Keratinocyte (primary cell): Measurements from ENCODE around the gene MYO19. TPM values are rescaled to one million over a fixed set of nuclear protein-coding genes. Genes with fewer than 3 reads are reported as not detected.

ENCODE experiments used
- DNase-seq: peaks from one replicate; pipeline ENCODE4 v3.0.0-alpha.2; 2011; ENCODE audit warnings: low read depth, missing footprints, low spot score
- FAIRE-seq: peaks from 2 replicates; lab custom pipeline; 2011; peaks lifted over from hg19 to GRCh38; lab: Jason Lieb, UNC
- H2AFZ ChIP-seq: 2 replicates; pipeline ENCODE4 v1.6.0; 2012; ENCODE audit warnings: low read length, control low read depth, inconsistent platforms; ENCODE audit not compliant: control insufficient read depth
- H3K27ac ChIP-seq: 2 replicates; pipeline ENCODE4 v1.5.1; 2011; ENCODE audit warnings: low read length; ENCODE audit not compliant: control insufficient read depth, insufficient read depth
- H3K27me3 ChIP-seq: 3 replicates; pipeline ENCODE4 v1.6.0; 2011; ENCODE audit warnings: low read length; ENCODE audit not compliant: control insufficient read depth, insufficient read depth; ENCODE audit errors: extremely low read depth
- H3K36me3 ChIP-seq, 2 experiments: 2 replicates in 1 of 2; 3 replicates in 1 of 2; pipeline ENCODE4 v1.5.1; 2011; ENCODE audit warnings: low read length in 2 of 2, mild to moderate bottlenecking in 1 of 2; ENCODE audit not compliant: control insufficient read depth in 2 of 2, insufficient read depth in 2 of 2; ENCODE audit errors: extremely low read depth in 1 of 2
- H3K4me1 ChIP-seq: 3 replicates; pipeline ENCODE4 v1.5.1; 2011; ENCODE audit warnings: low read length; ENCODE audit not compliant: control insufficient read depth, insufficient read depth; ENCODE audit errors: extremely low read depth
- H3K4me2 ChIP-seq: 3 replicates; pipeline ENCODE4 v1.6.0; 2011; ENCODE audit warnings: low read depth, low read length; ENCODE audit not compliant: control insufficient read depth, insufficient read depth; ENCODE audit errors: extremely low read depth
- H3K4me3 ChIP-seq, 3 experiments: fragments of 200-600 bp in 1 of 3; sonication (generic) in 1 of 3; 2 replicates in 2 of 3; 3 replicates in 1 of 3; pipeline ENCODE4 v1.5.1; 2011 to 2016; ENCODE audit warnings: low read length in 3 of 3, mild to moderate bottlenecking in 3 of 3, control low read depth in 2 of 3, inconsistent platforms in 1 of 3, low read depth in 1 of 3, mixed read lengths in 1 of 3, mixed run types in 1 of 3, moderate library complexity in 1 of 3; ENCODE audit not compliant: control insufficient read depth in 2 of 3, insufficient read depth in 2 of 3; ENCODE audit errors: extremely low read depth in 1 of 3
- H3K79me2 ChIP-seq: 2 replicates; pipeline ENCODE4 v1.6.0; 2012; ENCODE audit warnings: low read length; ENCODE audit not compliant: control insufficient read depth, insufficient read depth
- H3K9ac ChIP-seq: 3 replicates; pipeline ENCODE4 v1.6.0; 2011; ENCODE audit warnings: low read length; ENCODE audit not compliant: control insufficient read depth, insufficient read depth; ENCODE audit errors: extremely low read depth
- H3K9me1 ChIP-seq: 3 replicates; pipeline ENCODE4 v1.6.0; 2011; ENCODE audit warnings: low read length; ENCODE audit not compliant: control insufficient read depth, insufficient read depth; ENCODE audit errors: extremely low read depth
- H3K9me3 ChIP-seq: 2 replicates; pipeline ENCODE4 v1.5.1; 2012; ENCODE audit warnings: low read depth, low read length; ENCODE audit not compliant: control insufficient read depth
- H4K20me1 ChIP-seq: 3 replicates; pipeline ENCODE4 v1.6.0; 2011; ENCODE audit warnings: low read length; ENCODE audit not compliant: control insufficient read depth, insufficient read depth; ENCODE audit errors: extremely low read depth
- CTCF ChIP-seq, 3 experiments: IDR thresholded peaks in 1 of 3; conservative IDR thresholded peaks in 1 of 3; optimal IDR thresholded peaks in 1 of 3; 2 replicates in 2 of 3; 3 replicates in 1 of 3; pipeline versions ENCODE3 to v1.5.1; 2011; ENCODE audit warnings: low read length in 3 of 3, mild to moderate bottlenecking in 3 of 3, moderate library complexity in 2 of 3, control low read depth in 1 of 3, inconsistent platforms in 1 of 3; ENCODE audit not compliant: insufficient read depth in 2 of 3; ENCODE audit errors: extremely low read depth in 1 of 3
- EZH2 ChIP-seq: IDR thresholded peaks from one replicate; pipeline ENCODE4 v1.6.1; 2012; ENCODE audit warnings: inconsistent platforms, mild to moderate bottlenecking, low read length, moderate library complexity
- dilution Hi-C: fragments of 300-500 bp; cut with MboI; formaldehyde crosslinking; loops from one replicate; pipeline ENCODE4 v1.7.0; 2020; ENCODE audit warnings: low sequenced_read_pairs; ENCODE audit not compliant: extremely low pct_ligation_motif_present
- polyA plus RNA-seq, 5 experiments: library from polyadenylated mRNA; depleted of rRNA in 3 of 5; stranded (reverse) in 3 of 5; stranded (forward) in 1 of 5; unstranded in 1 of 5; fragments of >200 nt; gene quantifications; 1 replicate in 1 of 5; 2 replicates in 3 of 5; 3 replicates in 1 of 5; pipeline versions ENCODE4 v1.2.1 to v1.2.3, GENCODE V29; 2011 to 2012; ENCODE audit warnings: missing spikeins in 2 of 5, low read depth in 1 of 5, low replicate concordance in 1 of 5

MYO19 gene
- polyA plus RNA-seq, 1 donor (not counting 4 experiments of a cell fraction or from before 2014, with no cell fraction given), result 47.9 TPM

- FAIRE-seq (no peak), DNase-seq (no peak)
- dilution Hi-C loops, result no loop called here
- no peaks in the 10 kb centered on the region for H3K9me3 ChIP-seq
- H3K27ac ChIP-seq, result peak within 1 kb of the TSS; percentile 96
- peak within 1 kb of the TSS; percentile 91 for H3K4me2 ChIP-seq
- H3K4me1 ChIP-seq, result peaks cover 21% of the 10 kb centered on the region
- H3K9ac ChIP-seq, result peak within 1 kb of the TSS; percentile 99
- TF ChIP-seq EZH2, result no peak
- no peak for TF ChIP-seq CTCF (optimal IDR thresholded peaks at IDR 0.05 in 1 of 3, IDR thresholded peaks at IDR 0.05 in 1 of 3, conservative IDR thresholded peaks at IDR 0.05 in 1 of 3; ENCODE audit: extremely low read depth in 1 of 3, insufficient read depth in 2 of 3, low read length in 3 of 3)
- peak within 1 kb of the TSS; percentile 95 to 98 (median 97) for H3K4me3 ChIP-seq
- H3K27me3 ChIP-seq, result no peaks in the 10 kb centered on the region
- peaks cover 5% of the 10 kb centered on the region for H4K20me1 ChIP-seq
- H3K9me1 ChIP-seq, result no peaks in the 10 kb centered on the region
- H3K36me3 ChIP-seq, result peaks cover 2 to 6% of the 10 kb centered on the region in 2 experiments
- H2AFZ ChIP-seq, result peak within 1 kb of the TSS; percentile 85
- peaks cover 65% of the 10 kb centered on the region for H3K79me2 ChIP-seq
Observed at GRCh38 chr17:36544307-36545076, 9.8 kb upstream of the MYO19 start, which contains the start of gene GGNBP2. Gene GGNBP2, plus strand, starts transcription at chr17:36544919. Its CDS starts 806 bp downstream, at chr17:36545725.

GRCh38 chr17:36544044-36544306, 9.3 kb upstream of the MYO19 start:
- peak overlapping the region; percentile 85 for H2AFZ ChIP-seq
- peak overlapping the region; percentile 79 for H3K4me2 ChIP-seq
- H3K4me3 ChIP-seq, result peak overlapping the region; percentile 95 to 98 (median 97)
- H3K9me3 ChIP-seq, result no peaks in the 10 kb centered on the region
- H3K9me1 ChIP-seq, result no peaks in the 10 kb centered on the region
- peaks cover 5% of the 10 kb centered on the region for H4K20me1 ChIP-seq
- FAIRE-seq (no peak), DNase-seq (no peak)
- H3K36me3 ChIP-seq, result peaks cover 2 to 6% of the 10 kb centered on the region in 2 experiments
- H3K79me2 ChIP-seq, result peaks cover 60% of the 10 kb centered on the region
- H3K27ac ChIP-seq, result peak overlapping the region; percentile 96
- dilution Hi-C loops, result no loop called here
- H3K9ac ChIP-seq, result peak overlapping the region; percentile 99
- peaks cover 21% of the 10 kb centered on the region for H3K4me1 ChIP-seq
- H3K27me3 ChIP-seq, result no peaks in the 10 kb centered on the region
- TF ChIP-seq EZH2 (no peak), CTCF (optimal IDR thresholded peaks at IDR 0.05 in 1 of 3, IDR thresholded peaks at IDR 0.05 in 1 of 3, conservative IDR thresholded peaks at IDR 0.05 in 1 of 3; ENCODE audit: extremely low read depth in 1 of 3, insufficient read depth in 2 of 3, low read length in 3 of 3) (peak; percentile 1 to 31 (median 11))
